NCI-H226 (cell line): ENCODE measurements around the gene GALNT12.

Experiments
- DNase-seq: peaks from one replicate; pipeline ENCODE4 v3.0.0-alpha.2; 2015

GALNT12 gene

DNA sequence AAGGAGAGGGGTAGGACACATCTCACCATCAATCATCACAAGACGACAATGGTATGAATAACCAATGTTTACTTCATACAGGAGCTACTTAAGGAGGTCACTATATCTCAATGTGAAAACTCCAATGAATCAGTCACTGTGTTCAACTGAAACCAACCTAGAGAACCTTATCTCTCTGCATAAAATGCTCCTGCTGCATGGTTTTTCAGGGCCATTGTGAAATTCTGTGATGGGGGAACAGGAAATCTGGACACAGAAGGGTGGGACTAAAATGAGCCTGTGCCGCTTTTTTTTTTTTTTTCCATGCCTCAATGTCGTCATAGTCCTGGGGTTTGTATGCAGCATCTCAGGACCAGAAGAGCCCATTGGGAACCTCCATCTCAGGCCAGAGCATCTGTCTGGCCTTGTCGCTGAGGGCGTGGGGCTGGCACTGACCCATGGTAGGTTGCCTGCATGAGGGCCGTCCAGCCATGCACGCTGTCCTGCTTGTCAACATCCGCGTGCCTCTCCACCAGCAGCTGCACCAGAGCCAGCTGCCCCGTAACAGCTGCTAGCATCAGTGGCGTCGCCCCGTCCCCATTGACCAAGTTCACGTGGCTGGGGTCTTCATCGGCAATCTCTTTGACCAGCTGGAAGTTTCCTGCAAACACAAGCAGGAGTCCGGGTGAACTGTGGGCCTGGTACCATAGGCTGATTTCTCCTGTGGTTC lies 23.8 kb upstream of the GALNT12 start:
- DNase-seq: no peak

DNA sequence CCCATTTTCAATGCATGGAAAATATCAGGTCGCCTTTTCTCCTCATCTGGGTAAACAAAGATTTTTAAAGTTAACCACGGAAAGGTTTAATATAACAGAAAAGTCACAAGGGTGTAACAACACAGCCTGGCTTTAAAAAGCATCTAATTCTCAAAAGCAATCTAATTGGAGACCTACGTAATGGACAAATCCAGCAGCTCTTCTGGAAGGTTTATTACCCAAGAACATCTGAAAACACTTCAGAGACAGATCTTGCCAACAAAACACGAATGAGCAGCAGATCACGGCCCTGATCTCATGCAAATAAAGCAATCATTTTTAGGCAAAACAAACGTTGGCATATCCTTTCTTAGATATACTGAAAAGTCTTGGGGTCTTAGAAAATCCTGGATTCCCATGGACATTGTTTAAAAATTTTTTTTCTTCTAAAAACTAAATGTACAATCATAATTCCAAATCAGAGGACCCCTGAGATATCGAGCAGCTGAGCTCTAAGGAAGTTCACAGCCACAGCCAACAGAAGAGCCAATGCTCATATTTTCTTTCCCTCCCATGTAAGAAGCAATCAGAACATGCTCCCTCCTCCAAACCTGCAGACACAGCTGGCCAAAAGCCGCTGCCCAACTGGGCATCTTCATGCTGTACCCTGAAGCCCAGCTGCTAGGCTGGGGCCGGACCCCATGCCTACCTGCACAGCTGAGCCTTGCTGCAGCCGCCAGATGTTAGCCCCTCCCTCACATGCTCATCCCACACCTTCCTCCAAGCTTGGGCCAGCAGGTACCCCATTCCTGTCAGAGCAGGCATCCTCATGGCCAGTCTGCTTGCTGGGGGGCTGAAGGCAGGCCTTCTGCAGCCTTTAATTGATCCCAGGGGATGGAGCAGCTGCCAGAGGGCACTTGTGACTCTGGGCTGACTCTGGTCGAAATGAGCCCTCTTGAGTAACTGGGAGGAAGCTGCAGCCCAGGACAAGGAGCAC lies 22.4 kb upstream of the GALNT12 start:
- DNase-seq: no peak

DNA sequence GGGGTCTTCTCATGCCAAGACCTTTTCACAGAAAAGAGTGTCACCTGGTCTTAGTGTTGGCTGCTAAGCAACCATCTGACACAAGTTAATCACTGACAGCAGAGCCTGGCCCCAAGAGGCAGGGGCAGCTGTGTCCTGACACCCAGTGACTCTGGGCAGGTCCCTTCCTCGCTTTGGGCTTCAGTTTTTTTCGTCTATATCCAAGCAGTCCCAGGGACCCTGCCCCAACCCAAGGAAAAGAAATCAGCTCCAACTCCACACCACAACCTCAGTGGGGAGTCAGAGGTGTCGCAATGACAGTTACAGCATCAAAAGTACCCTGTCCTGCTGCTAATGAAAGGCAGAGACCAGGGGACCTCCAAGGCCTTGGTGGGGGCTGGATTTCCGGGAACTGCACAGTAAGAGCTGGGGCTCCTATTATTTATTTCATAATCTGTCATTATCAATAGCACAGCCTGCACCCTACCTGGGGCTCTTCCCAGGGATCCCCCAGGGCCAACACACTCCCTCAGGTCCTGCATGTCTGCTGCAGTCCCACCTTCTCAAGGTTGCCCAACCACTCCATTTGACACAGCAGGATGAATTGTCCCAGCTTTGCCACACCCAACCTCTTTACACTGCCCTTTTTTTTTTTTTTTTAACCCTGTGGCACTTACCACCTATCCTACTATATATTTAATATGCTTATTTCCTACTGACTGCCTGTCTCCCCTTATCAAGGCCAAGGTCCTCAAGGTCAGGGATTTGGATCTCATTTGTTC lies 20.5 kb upstream of the GALNT12 start:
- no peak for DNase-seq

DNA sequence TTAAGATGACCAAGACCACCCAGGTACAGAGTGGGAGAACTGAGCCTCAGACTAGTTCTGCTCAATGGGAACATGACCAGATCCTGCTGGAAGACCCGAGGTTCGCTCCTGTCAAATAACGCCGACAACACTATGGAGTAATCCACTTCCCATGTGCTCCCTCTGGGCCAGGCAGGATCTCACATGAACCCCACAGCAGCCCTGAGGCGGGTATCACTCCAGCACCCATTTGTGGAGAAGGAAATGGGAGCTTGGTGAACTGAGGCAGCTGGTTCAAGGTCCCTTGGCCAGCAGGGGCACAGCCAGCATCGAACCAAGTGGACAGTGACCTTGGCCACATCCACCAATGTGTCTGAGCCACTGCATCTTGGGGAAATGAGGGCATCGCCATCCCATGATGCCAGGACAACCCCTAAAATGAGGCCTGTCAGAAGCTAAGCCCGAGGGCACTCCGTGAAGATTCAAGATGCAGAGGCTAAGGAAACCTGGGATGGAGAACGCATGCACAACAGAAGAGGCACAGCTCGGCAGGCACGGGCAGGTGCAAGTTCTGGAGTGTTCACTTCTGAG lies 19.6 kb upstream of the GALNT12 start:
- no peak for DNase-seq

DNA sequence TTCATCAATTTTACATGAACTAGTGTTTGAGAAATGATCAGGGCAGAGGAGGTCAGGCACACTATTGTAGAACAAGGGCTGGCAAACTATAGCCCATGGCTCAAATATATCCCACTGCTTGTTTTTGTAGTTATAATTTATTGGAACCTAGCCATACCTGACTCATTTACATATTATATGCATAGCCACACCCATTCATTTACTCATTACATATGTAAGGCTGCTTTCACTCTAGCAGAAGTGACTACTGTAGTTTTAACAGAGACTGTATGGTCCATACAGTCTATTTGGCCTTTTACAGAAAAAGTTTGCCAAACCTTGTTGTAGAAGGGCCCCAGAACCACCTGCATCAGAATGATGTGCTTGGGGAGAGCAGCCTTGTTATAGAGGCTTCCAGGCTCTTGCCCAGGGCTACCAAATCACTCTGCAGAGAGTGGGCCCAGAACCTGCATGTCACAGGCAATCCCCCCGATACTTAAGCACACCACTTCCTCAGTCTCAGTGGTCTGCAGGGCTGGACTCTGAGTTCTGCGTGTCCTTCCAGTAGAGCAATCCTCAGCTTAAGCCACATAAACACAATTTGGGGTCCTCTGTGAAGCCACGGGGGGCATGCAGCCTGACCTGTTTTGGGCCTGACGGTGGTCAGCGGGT lies 17.9 kb upstream of the GALNT12 start:
- DNase-seq: no peak

DNA sequence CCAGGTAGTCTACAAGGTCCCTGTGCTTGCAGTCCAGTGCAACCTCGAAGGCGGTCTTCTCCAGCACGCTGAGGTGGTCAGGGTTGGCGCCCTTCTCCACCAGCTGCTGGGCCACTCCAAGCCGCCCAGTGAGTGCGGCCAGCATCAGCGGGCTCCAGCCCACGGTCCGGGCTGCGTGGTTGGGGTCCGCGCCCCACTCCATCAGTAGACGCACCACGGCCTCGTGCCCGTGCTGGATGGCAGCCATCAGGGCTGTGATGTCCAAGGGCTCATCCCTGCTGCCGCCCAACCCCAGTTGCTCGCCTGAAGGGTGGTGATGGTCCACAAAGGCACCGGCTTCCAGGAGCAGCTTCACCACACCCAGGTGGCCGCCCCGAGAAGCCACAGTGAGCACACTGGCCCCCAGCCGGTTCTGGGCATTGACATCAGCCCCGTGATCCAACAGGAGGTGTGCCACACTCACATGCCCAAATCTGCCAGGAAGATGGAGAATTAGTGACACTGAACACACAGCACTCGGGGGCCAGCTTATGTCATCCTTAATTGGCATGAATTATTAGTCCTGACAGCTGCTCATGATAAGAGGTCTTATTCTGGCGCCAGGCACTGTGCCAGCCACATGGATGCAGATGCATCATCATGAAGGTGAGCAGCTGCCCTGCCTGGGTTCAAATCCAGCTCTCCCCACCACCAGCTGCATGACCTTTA lies 17.2 kb upstream of the GALNT12 start:
- no peak for DNase-seq

DNA sequence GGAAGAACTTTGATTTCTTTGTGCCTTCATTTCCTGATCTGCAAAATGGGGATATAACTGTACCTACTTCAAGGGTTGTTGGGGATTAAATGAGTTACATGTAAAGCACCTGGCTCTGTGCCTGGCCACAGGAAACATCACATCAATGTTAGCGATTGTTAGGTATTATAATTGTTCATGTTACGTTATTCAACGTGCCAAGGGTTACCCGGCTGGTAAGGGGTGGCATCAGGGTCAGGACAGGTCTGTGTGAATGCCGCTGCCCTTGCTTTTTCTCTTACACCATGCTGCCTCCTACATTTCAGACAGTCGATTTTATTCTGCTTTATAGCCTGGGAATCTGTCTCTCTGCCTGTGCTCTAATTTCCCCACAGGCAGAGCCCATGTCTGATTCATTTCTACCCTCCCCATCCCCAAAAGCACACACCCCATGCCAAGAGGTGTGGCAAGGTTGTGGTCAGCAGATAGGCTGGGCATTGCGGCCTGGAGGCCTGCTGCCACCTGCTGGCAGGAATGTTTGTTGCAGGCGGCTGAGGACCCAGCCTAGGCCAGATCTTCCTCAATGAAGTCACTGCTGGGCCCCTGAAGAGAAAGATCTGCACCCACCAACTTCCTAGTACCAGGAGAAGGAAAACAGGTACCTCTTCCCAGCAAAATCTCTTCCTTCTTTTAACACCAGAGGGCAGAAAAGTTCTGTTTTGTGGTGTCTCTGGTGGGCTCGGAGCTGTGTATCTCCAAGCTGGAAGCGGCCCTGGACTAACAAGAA lies 16.4 kb upstream of the GALNT12 start:
- DNase-seq: peak; percentile 93

DNA sequence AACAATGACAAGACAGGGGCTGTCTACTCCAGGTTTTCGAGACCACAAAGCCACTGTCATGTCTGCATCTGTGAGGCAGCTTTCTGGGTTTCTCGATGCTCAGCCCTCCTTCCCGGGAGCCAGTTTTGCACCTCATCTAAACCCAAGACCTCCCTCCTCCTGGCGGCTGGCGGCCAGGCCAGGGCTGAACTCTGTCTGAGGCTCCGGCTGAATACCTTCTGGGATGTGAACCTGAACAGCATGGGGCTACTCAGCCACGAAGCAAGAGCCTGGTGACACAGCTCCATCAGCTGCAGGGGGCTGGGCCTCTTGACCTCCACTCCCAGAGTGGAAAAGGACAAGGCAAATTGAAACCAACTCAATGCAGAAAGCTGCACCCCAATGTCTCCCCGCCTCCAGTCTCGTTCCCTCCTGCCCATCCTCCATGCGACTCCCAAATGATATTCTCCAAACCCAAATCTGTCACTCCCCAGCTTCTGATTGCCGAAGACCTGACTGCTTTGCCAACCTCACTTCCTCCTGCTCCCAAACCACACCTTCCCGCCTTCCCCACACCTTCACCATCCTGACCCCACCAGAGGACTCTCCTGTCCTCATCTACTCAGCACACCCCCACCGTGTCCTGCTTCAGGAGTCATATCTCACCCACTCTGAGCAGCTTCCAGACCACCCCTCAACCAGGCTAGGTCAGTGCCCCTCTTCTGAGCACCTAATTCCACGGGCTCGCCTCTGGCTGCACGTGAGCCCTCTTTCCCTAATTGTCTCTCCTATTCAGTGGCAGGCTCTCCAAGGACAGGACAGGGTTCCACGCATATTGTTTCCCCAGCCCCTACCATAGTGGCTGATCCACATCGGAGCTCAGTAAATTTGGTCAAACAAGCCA lies 15.6 kb upstream of the GALNT12 start:
- DNase-seq: no peak

DNA sequence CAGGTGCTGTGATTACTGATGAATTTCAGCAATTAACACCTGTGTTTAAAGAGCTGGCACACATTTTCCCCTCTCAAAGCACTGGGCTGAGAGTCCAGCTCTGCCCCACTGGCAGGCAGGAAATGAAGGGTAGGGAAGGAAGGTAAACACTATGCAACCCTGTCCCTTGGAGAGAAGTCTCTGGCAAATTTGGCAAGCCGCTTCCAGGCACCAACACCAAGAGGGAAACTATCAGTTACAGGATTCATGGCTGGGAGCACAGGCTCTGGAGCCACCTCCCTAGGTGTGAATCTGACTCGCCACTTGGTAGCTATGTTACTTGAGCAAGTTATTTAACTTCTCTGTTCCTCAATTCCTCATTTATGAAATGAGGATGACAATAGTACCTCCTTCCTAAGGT lies 14.4 kb upstream of the GALNT12 start:
- DNase-seq: no peak

DNA sequence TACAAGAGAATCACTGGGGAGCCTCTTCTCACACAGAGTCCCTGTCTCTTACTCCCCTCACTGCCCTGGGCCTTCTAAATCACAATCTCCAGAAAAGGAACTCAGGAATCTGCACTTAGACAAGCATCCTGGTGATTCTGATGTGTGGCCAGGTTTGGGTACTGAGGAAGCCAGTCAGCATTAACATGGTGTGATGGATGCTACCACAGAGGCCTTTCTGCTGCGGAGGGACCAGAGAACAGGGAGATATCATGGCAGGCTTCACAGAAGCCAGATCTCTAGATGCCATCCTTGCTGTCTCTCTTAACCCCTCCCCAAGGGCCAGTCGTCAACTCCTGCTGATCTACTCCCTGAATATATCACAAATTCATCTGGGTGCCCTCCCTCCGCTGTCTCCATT lies 12.7 kb upstream of the GALNT12 start:
- DNase-seq: no peak

DNA sequence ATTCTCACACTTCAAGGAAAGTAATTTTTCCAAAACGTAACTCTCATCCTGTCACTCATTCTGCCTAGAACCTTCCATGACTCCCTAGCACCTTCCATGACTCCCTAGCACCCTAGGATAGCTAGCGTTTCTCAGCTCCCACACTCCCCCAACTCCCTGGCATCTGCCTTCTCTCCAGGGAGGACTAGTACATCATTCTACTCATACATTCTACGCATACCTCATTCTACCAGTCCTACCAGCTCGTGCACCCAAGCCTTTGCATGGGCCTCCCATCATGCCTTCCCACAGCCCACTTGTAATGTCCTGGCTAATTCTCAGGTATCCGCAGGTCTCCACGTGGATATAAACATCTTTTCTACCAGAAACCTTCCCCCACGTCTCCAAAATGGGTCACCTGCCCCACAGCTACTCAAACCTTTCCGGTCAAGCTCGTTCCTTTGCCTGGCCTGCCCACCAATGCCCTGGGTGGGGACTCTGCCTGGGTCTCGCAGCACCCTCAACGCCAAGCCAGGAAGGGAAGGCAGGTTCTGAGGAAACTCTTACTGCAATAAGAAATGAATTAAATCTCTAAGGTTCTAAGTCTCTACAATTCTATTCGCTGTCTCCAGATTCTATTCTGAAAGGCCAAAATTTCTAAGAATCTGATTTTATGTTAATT lies 12.0 kb upstream of the GALNT12 start:
- DNase-seq: no peak

DNA sequence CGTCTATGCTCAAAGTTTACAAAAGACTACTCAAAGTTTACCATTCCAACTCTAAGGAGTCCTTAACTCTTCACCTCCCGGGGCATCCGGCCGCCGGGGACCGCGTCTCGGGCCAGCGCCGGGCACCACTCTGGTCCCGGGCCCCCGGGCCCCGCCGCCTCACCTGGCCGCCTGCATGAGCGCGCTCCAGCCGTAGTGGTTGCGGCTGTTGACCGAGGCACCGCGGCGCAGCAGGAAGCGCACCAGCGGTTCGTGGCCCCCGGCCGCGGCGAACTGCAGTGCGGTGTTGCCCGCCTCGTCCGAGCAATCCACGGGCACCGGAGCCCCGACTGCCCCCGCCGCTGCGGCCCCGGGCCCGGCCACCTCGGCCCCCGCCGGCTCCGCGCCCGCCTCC lies 11.5 kb upstream of the GALNT12 start:
- DNase-seq: no peak

DNA sequence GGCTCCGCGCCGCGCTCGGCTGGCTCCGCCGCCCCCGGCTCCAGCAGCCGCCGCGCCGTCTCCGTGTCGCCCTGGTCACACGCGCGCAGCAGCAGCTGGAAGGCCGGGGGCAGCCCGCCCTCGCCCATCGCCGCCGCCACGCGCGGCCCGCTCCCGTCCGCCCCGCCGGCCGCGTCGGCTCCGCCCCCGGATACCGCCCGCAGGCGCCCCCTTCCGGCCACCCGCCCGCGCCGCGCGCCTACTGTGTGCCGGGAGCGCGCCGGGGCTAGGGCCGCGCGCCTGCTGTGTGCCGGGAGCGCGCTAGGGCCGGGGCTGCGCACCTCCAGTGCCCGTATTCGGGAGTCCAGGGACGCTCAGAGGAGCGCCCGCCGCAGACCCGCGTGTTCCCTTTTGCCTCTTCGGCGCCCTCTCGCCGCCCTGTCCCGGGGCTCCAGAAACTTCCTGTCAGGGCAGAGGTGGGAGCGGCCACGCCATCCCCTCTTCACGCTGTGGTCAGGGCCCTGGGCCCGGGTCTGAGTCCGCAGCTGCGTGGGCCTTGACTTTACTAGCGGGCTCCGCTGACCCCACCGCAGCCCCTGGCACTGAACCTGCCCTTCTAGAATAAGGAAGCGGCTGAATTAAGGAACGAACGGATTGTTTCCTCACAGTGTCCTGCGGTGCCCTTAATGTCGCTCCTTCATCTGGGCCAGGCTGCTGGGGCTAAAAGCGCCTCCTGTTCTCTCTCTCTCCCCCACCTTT lies 10.9 kb upstream of the GALNT12 start, which contains the start of gene ANKS6:
ANKS6 (minus strand) TSS at position 192 of the 738 bp plus-strand sequence; CDS start at position 128, 64 bp downstream.
- DNase-seq: peak; percentile 51

DNA sequence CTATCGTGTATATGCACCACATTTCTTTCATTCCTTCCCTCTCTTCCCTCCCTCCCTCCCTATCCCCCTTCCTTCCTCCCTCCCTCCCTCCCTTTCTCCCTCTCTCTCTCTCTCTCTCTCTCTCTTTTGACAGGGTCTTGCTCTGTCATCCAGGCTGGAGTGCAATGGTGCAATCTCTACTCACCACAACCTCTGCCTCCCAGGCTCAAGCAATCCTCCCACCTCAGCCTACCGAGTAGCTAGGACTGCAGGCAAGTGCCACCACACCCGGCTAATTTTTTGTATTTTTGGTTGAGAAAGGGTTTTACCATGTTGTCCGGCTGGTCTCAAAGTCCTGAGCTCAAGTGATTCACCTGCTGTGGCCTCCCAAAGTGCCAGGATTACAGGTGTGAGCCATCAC lies 10.0 kb upstream of the GALNT12 start:
- DNase-seq: no peak

DNA sequence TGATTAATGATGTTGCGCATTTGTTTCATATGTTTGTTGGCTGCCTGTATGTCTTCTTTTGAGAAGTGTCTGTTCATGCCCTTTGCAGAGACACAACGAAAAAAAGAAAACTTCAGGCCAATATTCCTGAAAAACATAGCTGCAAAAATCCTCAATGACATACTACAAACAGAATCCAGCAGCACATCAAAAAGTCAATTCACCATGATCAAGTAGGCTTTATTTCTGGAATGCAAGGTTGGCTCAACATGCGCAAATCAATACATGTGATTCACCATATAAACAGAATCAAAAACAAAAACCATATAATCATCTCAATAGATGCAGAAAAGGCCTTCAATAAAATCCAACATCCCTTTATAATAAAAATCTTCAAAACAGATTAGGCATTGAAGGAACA lies 9.2 kb upstream of the GALNT12 start:
- DNase-seq: no peak

DNA sequence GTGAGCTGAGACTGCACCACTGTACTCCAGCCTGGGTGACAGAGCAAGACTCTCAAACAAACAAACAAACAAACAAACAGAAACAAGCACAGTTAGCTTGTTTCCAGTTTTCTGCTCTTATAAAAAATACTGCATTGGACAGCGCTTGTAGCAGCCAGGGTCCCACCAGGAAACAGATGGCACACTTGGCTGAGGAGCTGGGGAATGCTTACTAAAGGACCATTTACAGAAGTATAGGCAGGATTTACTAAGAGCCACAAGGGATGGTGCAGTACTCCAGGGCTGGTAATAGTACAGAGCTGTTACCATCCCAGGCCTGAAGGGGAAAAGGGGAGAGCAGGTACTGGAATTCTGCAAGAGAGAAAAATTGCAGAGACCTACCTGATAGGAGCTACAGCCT lies 5.9 kb upstream of the GALNT12 start:
- DNase-seq: no peak

DNA sequence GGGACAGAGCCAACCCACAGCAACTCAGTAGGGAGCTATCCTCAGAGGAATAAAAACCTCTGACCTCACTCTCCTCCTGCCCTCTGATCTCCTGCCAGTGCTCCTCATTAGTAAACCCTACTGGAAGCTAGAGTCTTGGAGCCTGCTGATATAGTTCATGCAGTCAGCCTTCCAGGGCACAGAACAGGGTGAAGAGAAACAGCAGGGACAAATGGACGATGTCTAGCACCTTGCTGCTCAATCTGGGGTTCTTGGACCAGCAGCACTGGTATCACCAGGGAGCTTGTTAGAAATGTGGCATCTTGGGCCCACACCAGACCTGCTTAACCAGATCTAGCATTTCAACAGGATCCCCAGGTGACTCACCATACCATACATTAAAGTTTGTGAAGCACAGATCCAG lies 5.5 kb upstream of the GALNT12 start:
- DNase-seq: no peak

DNA sequence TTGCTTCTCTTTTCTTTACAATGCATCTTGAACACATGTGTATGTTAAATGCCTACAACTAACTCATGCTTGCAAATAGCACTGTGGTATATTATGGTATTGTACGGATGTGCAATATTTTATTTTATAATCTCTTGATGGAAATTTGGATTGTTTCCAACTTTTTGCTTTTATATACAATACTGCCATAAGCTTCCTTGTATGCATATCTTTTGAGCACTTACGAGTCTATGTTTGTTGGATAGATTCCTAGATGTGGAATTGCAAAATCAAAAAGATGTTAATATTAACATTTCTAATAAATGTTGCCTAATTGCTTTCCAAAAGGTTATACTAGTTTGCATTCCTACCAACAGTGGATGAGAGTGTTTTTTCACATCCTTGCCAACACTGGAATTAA lies 3.4 kb upstream of the GALNT12 start:
- no peak for DNase-seq
